ENCODE measurements around the gene RNF5. TPM values are rescaled to one million over a fixed set of nuclear protein-coding genes. Genes with fewer than 3 reads are reported as not detected.

The RNF5 gene
- total and polyA plus RNA-seq, 9 of the 15 experiments (the other 6 are each of a cell fraction or from before 2014, with no cell fraction given): 62.2 to 245 (median 129) TPM

- TF ChIP-seq ZNF280B (CRISPR knock-in tag; IDR thresholded peaks at IDR 0.05) (no peak), ZNF707 (CRISPR knock-in tag; conservative IDR thresholded peaks at IDR 0.05) (peak; percentile 37; the same call in 1 of the 2 replicates), AFF1 (IDR thresholded peaks at IDR 0.05; ENCODE audit: low read depth in 1 of 2, partially characterized antibody in 2 of 2) (peak in 1 of 2 experiments; percentile 71), ZNF318 (IDR thresholded peaks at IDR 0.05; ENCODE audit: borderline replicate concordance in 1 of 2, low read depth in 1 of 2) (no peak), NELFE (IDR thresholded peaks at IDR 0.05; ENCODE audit: insufficient read depth, insufficient read length) (no peak), TBP (optimal IDR thresholded peaks at IDR 0.05; ENCODE audit: low read depth, low read length) (peak; percentile 74)
- TF ChIP-seq, protein P1, sequence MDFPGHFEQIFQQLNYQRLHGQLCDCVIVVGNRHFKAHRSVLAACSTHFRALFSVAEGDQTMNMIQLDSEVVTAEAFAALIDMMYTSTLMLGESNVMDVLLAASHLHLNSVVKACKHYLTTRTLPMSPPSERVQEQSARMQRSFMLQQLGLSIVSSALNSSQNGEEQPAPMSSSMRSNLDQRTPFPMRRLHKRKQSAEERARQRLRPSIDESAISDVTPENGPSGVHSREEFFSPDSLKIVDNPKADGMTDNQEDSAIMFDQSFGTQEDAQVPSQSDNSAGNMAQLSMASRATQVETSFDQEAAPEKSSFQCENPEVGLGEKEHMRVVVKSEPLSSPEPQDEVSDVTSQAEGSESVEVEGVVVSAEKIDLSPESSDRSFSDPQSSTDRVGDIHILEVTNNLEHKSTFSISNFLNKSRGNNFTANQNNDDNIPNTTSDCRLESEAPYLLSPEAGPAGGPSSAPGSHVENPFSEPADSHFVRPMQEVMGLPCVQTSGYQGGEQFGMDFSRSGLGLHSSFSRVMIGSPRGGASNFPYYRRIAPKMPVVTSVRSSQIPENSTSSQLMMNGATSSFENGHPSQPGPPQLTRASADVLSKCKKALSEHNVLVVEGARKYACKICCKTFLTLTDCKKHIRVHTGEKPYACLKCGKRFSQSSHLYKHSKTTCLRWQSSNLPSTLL (IDR thresholded peaks at IDR 0.05): no peak
These were observed 10.4 kb upstream of the RNF5 start (continued) for GRCh38 chr6:32167761-32168262.

Measured in K562 (cell line).